ENCODE measurements around the gene PTPN13.

Gene PTPN13

GRCh38 chr4:86593688-86594558 lies at the start of gene PTPN13:
TSS of gene PTPN13 (plus strand) at chr4:86594315. CDS start at chr4:86635257, 40,942 bp downstream.
- peak; percentile 96 for DNase-seq

- DNase-seq: no peak
Observed at GRCh38 chr4:86547140-86547539, 47.0 kb upstream of the PTPN13 start.

GRCh38 chr4:86549163-86549788 lies 44.8 kb upstream of the PTPN13 start:
- peak; percentile 8 for DNase-seq

GRCh38 chr4:86551387-86551786 lies 42.7 kb upstream of the PTPN13 start:
- DNase-seq: no peak

GRCh38 chr4:86554646-86555045 lies 39.5 kb upstream of the PTPN13 start:
- no peak for DNase-seq

- DNase-seq: peak; percentile 35
Observed at GRCh38 chr4:86556791-86557415, 37.2 kb upstream of the PTPN13 start.

- no peak for DNase-seq
Observed at GRCh38 chr4:86557526-86557925, 36.6 kb upstream of the PTPN13 start.

- no peak for DNase-seq
Observed at GRCh38 chr4:86558258-86558657, 35.9 kb upstream of the PTPN13 start.

- peak; percentile 16 for DNase-seq
Observed at GRCh38 chr4:86558797-86559196, 35.3 kb upstream of the PTPN13 start.

GRCh38 chr4:86560447-86560846 lies 33.7 kb upstream of the PTPN13 start:
- DNase-seq: no peak

GRCh38 chr4:86561256-86561655 lies 32.9 kb upstream of the PTPN13 start:
- no peak for DNase-seq

GRCh38 chr4:86563416-86563815 lies 30.7 kb upstream of the PTPN13 start:
- no peak for DNase-seq

- DNase-seq: peak; percentile 16
Observed at GRCh38 chr4:86564795-86565194, 29.3 kb upstream of the PTPN13 start.

- no peak for DNase-seq
Observed at GRCh38 chr4:86565651-86566050, 28.5 kb upstream of the PTPN13 start.

- DNase-seq: no peak
Observed at GRCh38 chr4:86569103-86569870, 24.8 kb upstream of the PTPN13 start.

GRCh38 chr4:86579941-86580340 lies 14.2 kb upstream of the PTPN13 start:
- no peak for DNase-seq

- DNase-seq: peak; percentile 76
Observed at GRCh38 chr4:86582410-86582809, 11.7 kb upstream of the PTPN13 start.

- no peak for DNase-seq
Observed at GRCh38 chr4:86586160-86586572, 7.9 kb upstream of the PTPN13 start.

- no peak for DNase-seq
Observed at GRCh38 chr4:86586626-86587380, 7.3 kb upstream of the PTPN13 start.

- DNase-seq: no peak
Observed at GRCh38 chr4:86587381-86588140, 6.6 kb upstream of the PTPN13 start.

- peak; percentile 84 for DNase-seq
Observed at GRCh38 chr4:86592553-86593249, 1.4 kb upstream of the PTPN13 start.
